ENCODE measurements around the gene FBXW10. TPM values are rescaled to one million over a fixed set of nuclear protein-coding genes. Genes with fewer than 3 reads are reported as not detected.
A peak's percentile ranks its signal among the peaks of the same experiment; 100 is the strongest.
"Not testable (repeated sequence)": the region's sequence is repeated elsewhere in the genome, so short reads cannot be mapped to it uniquely, and the experiment has no call there.

FBXW10 gene
- total RNA-seq, 3 donors from 2014 or later, result 0.13 to 0.16 (median 0.16) TPM

DNA sequence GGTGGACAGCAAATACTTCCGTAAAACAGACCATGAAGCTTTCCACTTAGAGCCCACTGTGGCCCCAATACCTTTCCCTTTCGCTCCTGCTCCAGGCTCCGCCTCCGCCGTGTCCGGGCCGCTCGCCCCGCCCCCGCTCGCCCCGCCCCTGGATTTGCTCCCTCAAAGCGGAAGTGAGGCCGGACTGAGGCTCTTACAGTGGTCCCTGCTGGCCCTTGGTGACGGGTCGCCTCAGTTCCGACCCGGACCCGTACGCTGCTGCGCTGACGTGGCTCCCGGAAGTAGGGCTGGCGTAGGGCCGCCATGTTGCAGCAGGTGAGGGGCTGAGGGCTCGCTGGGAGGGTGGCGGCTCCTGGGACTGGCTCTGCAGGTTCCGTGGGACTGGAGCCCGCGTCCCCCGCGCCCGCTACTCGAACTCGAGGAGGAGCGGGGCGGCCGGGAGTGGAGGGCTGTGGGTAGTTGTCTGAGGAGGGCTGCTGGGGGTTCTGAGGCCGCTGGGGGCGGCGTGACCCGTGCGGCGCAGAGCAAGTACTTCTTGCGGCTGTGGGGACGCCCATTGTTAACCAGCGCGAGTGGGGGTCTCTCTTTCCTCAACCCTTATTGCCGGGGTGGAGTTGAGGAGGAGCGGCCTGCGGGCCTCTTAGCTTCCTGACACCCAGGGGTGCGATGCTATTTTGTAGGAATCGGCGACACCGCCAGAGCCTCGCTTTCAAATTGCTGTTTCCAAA, 37.3 kb downstream of the FBXW10 start, which contains the start of gene TVP23B:
Gene TVP23B (plus strand): TSS at position 193 of the 728 bp plus-strand sequence. CDS start 111 bp downstream, at position 304.
- H3K9me3 Mint-ChIP-seq; H3K27me3 Mint-ChIP-seq (ENCODE audit: low read depth); H3K36me3 Mint-ChIP-seq (ENCODE audit: insufficient read depth): not testable (repeated sequence)
- Mint-ChIP-seq H3K4me3 (peak within 1 kb of the TSS; percentile 86), H3K4me1 (ENCODE audit: low read depth) (peaks cover 21% of the 10 kb centered on the region)
- DNase-seq (peak; percentile 95), ATAC-seq (peak; percentile 99 to 100)

DNA sequence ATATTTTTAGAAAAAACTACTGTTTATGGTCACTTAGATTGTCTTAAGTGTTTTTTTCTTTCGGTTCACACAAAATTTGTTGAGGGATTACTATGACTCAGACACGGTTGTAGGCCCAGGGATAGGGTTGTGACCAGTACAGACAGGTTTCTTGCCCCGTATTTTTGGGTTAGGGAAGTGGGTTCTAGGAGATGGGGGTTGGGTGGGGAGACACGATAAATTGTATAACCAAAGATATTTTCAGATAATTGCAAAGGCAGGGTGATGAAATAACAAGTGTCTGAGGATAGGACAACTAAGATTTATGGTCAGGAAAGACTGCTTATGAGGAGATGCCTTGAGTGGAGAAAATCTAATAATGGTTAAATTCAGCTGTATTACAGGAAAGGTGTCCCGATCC, 38.0 kb downstream of the FBXW10 start:
- not testable (repeated sequence) for H3K9me3 Mint-ChIP-seq; H3K36me3 Mint-ChIP-seq (ENCODE audit: insufficient read depth); DNase-seq; H3K27me3 Mint-ChIP-seq (ENCODE audit: low read depth); ATAC-seq
- H3K4me3 Mint-ChIP-seq, result peak overlapping the region; percentile 80
- H3K4me1 Mint-ChIP-seq (ENCODE audit: low read depth), result peaks cover 21% of the 10 kb centered on the region

DNA sequence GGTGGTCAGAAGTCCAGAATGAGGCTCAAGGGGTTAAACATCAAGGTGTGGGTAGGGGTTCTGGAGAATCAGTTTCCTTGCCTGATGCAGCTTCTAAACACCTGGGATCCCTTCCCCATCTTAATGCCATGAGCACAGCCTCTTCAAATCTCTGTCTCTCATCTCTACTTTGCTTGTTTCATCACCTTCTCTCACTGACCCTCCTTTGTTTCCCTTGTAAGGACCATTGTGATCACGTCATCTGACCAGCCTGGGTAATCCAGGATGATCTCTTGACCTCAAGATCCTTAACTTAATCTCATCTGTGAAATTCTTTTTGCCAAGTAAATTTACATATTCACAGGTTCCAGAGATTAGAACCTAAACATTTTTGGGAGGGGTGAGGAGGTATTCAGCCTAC, 42.1 kb downstream of the FBXW10 start:
- ATAC-seq; H3K9me3 Mint-ChIP-seq; H3K27me3 Mint-ChIP-seq (ENCODE audit: low read depth); DNase-seq; H3K4me3 Mint-ChIP-seq: not testable (repeated sequence)
- Mint-ChIP-seq H3K4me1 (ENCODE audit: low read depth) (peaks cover 27% of the 10 kb centered on the region), H3K36me3 (ENCODE audit: insufficient read depth) (peaks cover 13% of the 10 kb centered on the region)

DNA sequence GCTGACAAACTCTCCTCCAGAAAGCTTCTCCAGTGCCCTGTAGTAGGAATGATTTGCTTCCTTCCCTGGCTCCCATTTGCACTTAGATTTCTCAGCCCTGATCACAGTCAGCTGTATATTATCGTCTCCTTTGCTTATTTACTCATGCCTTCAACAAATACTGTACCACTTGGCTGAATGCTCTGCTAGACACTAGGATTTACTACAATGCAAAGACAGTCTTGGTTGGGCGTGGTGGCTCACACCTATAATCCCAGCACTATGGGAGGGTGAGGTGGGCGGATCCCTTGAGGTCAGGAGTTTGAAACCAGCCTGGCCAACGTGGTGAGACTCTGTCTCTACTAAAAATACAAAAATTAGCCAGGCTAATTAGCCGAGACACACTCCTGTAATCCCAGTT, 43.0 kb downstream of the FBXW10 start:
- H3K9me3 Mint-ChIP-seq; ATAC-seq; H3K27me3 Mint-ChIP-seq (ENCODE audit: low read depth); DNase-seq; H3K4me3 Mint-ChIP-seq: not testable (repeated sequence)
- peaks cover 13% of the 10 kb centered on the region for H3K36me3 Mint-ChIP-seq (ENCODE audit: insufficient read depth)
- H3K4me1 Mint-ChIP-seq (ENCODE audit: low read depth), result peaks cover 26% of the 10 kb centered on the region

DNA sequence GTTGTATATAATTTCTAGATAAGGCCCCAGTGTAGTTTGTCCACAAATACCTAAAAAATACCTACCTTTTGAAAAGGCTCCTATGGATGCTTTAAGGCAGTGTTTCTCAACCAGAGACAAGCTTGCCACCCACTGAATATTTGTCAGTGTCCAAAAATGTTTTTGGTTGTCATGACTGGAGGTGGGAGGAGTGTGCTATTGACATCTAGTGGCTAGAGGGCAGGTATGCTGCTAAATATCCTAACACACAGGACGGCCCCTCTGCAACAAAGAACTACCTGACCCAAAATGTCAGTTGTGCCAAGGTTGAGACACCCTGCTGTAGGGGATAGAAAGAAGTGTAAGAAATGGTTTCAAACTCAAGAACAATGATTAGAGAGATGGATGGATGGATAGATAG, 47.5 kb downstream of the FBXW10 start:
- H3K36me3 Mint-ChIP-seq (ENCODE audit: insufficient read depth); H3K4me3 Mint-ChIP-seq: not testable (repeated sequence)

DNA sequence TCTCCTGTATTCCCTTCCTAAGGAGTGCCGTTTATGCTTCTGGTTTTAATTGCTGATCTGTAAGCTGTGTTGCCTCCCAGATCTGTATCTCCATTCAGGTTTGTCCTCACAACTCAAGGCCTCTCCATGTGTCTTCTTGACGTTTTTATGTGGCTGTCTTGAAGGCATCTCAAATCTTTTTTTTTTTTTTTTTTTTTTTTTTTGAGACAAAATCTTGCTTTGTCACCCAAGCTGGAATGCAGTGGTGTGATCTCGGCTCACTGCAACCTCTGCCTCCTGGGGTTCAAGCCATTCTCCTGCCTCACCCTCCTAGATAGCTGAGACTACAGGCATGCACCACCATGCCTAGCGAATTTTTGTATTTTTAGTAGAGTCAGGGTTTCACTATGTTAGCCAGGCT, 51.0 kb downstream of the FBXW10 start:
- H3K4me3 Mint-ChIP-seq; H3K4me1 Mint-ChIP-seq (ENCODE audit: low read depth); ATAC-seq; DNase-seq; H3K27me3 Mint-ChIP-seq (ENCODE audit: low read depth); H3K9me3 Mint-ChIP-seq: not testable (repeated sequence)
- H3K36me3 Mint-ChIP-seq (ENCODE audit: insufficient read depth), result peaks cover 11% of the 10 kb centered on the region

More for the DNA sequence above, 47.5 kb downstream of the FBXW10 start:
- H3K4me1 Mint-ChIP-seq (ENCODE audit: low read depth), result peaks cover 15% of the 10 kb centered on the region
- not testable (repeated sequence) for DNase-seq; H3K27me3 Mint-ChIP-seq (ENCODE audit: low read depth); H3K9me3 Mint-ChIP-seq
- ATAC-seq, result peak in 1 of 2 donors; percentile 58

DNA sequence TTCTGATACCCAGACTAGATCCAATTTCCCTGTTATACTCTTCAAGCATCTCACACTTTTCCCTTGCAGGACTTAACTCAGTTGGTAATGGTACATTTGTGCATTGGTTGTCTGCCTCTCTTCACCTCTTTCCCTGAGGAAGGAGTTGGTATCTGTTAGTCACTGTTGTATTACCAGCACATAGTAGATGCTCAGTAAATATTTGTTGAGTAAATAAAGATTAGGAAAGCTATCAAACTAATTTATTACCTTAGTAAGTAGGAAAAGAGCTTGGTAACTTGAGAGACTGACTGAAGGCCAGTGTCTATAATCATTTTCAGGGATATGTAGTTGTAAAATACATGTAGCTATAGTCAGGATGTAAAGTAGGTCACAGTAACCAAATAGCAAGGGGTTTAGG, 53.0 kb downstream of the FBXW10 start:
- H3K27me3 Mint-ChIP-seq (ENCODE audit: low read depth); DNase-seq; ATAC-seq; H3K4me3 Mint-ChIP-seq; H3K4me1 Mint-ChIP-seq (ENCODE audit: low read depth); H3K9me3 Mint-ChIP-seq: not testable (repeated sequence)
- H3K36me3 Mint-ChIP-seq (ENCODE audit: insufficient read depth), result peaks cover 14% of the 10 kb centered on the region

DNA sequence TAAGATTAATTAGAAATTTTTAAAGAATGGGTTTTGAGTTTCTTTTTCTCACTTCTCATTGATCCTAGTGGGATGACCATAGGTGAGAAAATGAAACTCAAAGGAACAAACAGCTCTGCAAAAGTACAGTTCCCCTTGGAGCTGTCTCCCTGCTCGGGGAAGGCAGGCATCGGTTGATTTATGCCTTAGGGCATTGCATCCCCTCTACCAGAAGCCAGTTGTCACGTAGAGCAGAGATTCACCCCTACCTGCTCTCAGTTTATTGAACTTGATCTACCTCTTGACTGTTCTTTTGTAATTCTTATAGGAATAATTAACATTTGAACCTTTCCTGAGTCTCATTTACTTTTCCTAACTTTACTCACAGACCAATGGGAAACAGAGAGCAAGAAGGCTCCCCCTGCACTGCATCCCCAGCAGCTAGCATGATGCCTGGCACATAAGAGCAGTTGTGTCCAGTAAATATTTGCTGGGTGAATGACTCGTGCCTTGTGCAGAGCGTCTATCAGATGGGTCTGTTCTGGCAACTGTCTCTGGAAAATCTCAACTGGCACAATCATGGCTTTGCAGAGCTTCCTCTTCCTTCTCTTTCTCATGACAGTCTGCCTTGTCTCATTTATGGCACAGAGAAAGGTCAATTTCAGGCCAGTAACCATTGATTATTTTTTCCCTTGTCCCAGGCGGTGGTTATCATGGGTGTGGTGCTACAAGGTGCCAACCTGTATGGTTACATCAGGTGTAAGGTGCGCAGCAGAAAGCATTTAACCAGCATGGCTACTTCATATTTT, 59.8 kb downstream of the FBXW10 start:
- ATAC-seq; DNase-seq; H3K27me3 Mint-ChIP-seq (ENCODE audit: low read depth); H3K4me1 Mint-ChIP-seq (ENCODE audit: low read depth); H3K9me3 Mint-ChIP-seq; H3K4me3 Mint-ChIP-seq: not testable (repeated sequence)
- H3K36me3 Mint-ChIP-seq (ENCODE audit: insufficient read depth), result peaks cover 13% of the 10 kb centered on the region

DNA sequence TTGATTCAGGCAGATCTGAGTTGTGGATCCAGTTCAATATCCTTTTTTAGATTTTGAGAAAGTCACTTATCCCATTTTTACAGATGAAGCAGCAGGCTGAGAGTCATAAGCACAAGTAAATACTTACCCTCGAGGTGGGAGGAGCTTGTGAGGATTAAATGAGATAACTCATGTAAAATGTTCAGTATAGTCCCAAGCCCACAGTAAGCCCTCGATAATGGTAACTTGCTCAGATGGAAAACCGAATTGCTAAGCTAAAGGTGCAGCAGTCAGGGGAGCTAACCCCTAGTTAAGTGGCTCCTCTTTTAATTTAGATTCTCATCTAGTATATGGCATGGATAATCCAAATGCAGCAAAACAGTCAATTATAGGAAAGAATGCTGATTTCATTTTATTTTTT, 72.1 kb downstream of the FBXW10 start:
- H3K4me3 Mint-ChIP-seq; DNase-seq; H3K36me3 Mint-ChIP-seq (ENCODE audit: insufficient read depth); ATAC-seq; H3K4me1 Mint-ChIP-seq (ENCODE audit: low read depth); H3K27me3 Mint-ChIP-seq (ENCODE audit: low read depth); H3K9me3 Mint-ChIP-seq: not testable (repeated sequence)

DNA sequence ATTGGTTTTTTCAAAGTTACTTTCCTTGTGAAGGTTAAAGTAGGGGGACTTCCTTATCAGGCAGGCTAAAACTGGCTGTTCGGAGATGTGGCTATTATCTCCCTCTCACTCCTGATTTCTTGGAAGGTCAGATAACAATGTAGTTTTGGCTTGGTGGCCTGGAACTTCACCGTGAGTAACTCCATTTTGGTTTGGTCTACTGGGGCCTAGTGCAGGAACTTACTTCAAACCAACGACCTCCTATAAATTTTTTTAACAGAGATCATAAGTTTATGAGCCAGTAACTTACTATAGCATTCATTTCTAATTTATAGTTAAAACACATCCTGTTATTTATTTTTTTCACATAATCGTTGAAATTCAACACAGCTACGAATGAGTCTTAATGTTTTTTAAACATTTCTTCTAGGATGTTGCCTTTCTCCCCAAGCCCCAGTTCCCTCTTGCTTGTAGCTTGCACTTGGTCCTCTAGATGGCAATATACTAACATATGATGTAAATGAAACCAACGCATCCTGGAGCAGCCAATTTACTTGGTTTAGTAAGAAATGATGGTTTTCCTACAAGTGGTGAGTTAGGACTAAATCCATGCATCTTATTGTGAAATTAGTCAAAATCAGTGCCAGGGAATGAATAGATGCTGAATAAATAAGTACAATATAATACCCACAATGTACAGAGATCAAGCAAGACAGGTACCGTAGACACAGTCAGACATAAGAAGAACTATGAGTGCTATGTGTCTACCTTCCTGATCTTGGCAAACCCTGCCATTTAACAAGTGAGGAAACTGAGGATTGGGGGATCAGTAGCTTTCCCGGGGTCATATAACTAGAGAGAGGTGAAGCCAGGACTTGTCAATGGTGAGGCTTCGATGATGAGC, 72.9 kb downstream of the FBXW10 start:
- not testable (repeated sequence) for H3K36me3 Mint-ChIP-seq (ENCODE audit: insufficient read depth); H3K27me3 Mint-ChIP-seq (ENCODE audit: low read depth); H3K4me3 Mint-ChIP-seq; H3K9me3 Mint-ChIP-seq; H3K4me1 Mint-ChIP-seq (ENCODE audit: low read depth)
- ATAC-seq (peak; percentile 70 to 81), DNase-seq (peak; percentile 17)

DNA sequence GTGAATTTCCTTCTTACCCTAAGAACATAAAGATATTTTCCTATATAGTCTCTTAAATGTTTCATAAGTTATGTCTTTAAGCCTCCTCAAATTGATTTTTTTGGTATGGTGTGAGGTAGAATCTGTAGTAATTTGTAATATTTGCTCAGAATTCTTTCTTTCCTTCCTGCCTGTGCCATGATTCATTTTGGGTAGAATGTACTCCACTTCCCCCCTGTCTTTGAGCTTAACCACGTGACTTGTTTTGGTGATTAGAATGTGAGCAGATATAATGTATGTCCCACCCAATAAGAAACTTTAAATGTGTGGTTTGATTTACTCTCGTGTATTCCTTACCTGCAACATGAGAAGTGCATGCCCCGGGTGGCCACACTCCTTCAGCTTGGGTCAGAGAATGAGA, 77.6 kb downstream of the FBXW10 start:
- H3K4me1 Mint-ChIP-seq (ENCODE audit: low read depth); H3K4me3 Mint-ChIP-seq; DNase-seq; H3K27me3 Mint-ChIP-seq (ENCODE audit: low read depth); H3K36me3 Mint-ChIP-seq (ENCODE audit: insufficient read depth); H3K9me3 Mint-ChIP-seq; ATAC-seq: not testable (repeated sequence)

DNA sequence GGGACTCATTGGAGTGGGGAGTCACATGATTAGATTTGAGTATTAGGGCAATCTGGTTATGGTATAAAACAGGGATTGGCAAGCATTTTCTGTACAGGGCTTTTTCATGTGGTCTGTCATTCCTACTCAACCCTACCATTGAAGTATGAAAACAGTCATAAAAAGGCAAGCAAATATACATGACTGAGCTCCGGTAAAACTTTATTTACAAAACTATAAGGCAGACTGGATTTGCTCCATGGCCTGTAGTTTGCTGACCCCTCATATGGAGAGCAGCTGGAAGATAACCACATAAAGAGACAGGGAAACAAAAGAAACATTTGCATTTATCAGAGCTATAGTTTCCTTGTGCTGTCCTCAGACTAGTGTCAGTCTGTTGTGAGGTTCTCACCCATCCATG, 83.8 kb downstream of the FBXW10 start:
- not testable (repeated sequence) for H3K9me3 Mint-ChIP-seq; ATAC-seq; H3K27me3 Mint-ChIP-seq (ENCODE audit: low read depth)

More for the DNA sequence above, 83.8 kb downstream of the FBXW10 start:
- not testable (repeated sequence) for H3K4me1 Mint-ChIP-seq (ENCODE audit: low read depth); H3K4me3 Mint-ChIP-seq; DNase-seq; H3K36me3 Mint-ChIP-seq (ENCODE audit: insufficient read depth)

Data from activated T-cell treated with anti-CD3 and anti-CD28 coated beads, Interleukin-2, amount 50 U/mL, for 4 hours (primary cell).